Esophagus squamous epithelium (tissue), 5 donors: ENCODE results near the gene CLIC6. TPM values are rescaled to one million over a fixed set of nuclear protein-coding genes. Genes with fewer than 3 reads are reported as not detected.
"Not testable (repeated sequence)": the region's sequence is repeated elsewhere in the genome, so short reads cannot be mapped to it uniquely, and the experiment has no call there.

ENCODE experiments used
- DNase-seq: peaks from one replicate; lab custom pipeline; 2025; lab: John Stamatoyannopoulos, UW
- H3K27ac ChIP-seq, 4 donors: fragments of 200-600 bp; sonication (generic); one replicate each; pipeline ENCODE4 v1.5.1; 2016 to 2019; ENCODE audit warnings: mild to moderate bottlenecking in 1 of 4
- H3K27me3 ChIP-seq, 4 donors: fragments of 200-600 bp; sonication (generic); 1 replicate in 3 of 4; 2 replicates in 1 of 4; pipeline versions ENCODE4 v1.5.1 to v1.6.0; 2017 to 2021; ENCODE audit warnings: antibody characterized with exemption in 1 of 4
- H3K36me3 ChIP-seq, 3 donors: fragments of 200-600 bp; sonication (generic); one replicate each; pipeline ENCODE4 v1.5.1; 2016 to 2019
- H3K4me1 ChIP-seq, 3 donors: fragments of 200-600 bp; sonication (generic); one replicate each; pipeline ENCODE4 v1.5.1; 2017 to 2019
- H3K4me3 ChIP-seq, 4 donors: fragments of 200-600 bp; sonication (generic); 1 replicate in 3 of 4; 2 replicates in 1 of 4; pipeline ENCODE4 v1.5.1; 2016 to 2019; ENCODE audit warnings: mild to moderate bottlenecking in 2 of 4, moderate library complexity in 1 of 4
- H3K9me3 ChIP-seq, 3 donors: fragments of 200-600 bp; sonication (generic); one replicate each; pipeline ENCODE4 v1.5.1; 2016 to 2019
- CTCF ChIP-seq, 6 experiments: fragments of 450-650 bp in 4 of 6; fragments of 200-600 bp in 2 of 6; sonication (generic) in 2 of 6; IDR thresholded peaks; one replicate each; pipeline ENCODE4 v1.5.1; 2016 to 2019; ENCODE audit warnings: antibody characterized with exemption in 6 of 6, mild to moderate bottlenecking in 4 of 6, moderate library complexity in 4 of 6
- POLR2A ChIP-seq, 4 donors: fragments of 450-650 bp; IDR thresholded peaks; one replicate each; pipeline ENCODE4 v1.6.1; 2017; ENCODE audit warnings: antibody characterized with exemption in 4 of 4, mild to moderate bottlenecking in 4 of 4, moderate library complexity in 3 of 4
- WGBS, 2 donors: methylation state at CpG; one replicate each; pipeline ENCODE4 v1.1.5; 2018; 5-methylcytosine and 5-hydroxymethylcytosine counted together
- intact Hi-C: fragments of 100-400 bp; cut with DNase I; formaldehyde crosslinking; loops from one replicate; pipeline ENCODE4 v1.15.0; 2022
- total RNA-seq, 4 donors: library from RNA; depleted of rRNA; stranded (reverse); fragments of >200 nt; gene quantifications; one replicate each; pipeline ENCODE4 v1.1.0, GENCODE V29; 2016
- donor health status: DM: yes; HTN: yes; CAD: no.

CLIC6 gene
- total RNA-seq, 4 donors from 2014 or later = 0.83 to 3.8 (median 2.0) TPM

DNA sequence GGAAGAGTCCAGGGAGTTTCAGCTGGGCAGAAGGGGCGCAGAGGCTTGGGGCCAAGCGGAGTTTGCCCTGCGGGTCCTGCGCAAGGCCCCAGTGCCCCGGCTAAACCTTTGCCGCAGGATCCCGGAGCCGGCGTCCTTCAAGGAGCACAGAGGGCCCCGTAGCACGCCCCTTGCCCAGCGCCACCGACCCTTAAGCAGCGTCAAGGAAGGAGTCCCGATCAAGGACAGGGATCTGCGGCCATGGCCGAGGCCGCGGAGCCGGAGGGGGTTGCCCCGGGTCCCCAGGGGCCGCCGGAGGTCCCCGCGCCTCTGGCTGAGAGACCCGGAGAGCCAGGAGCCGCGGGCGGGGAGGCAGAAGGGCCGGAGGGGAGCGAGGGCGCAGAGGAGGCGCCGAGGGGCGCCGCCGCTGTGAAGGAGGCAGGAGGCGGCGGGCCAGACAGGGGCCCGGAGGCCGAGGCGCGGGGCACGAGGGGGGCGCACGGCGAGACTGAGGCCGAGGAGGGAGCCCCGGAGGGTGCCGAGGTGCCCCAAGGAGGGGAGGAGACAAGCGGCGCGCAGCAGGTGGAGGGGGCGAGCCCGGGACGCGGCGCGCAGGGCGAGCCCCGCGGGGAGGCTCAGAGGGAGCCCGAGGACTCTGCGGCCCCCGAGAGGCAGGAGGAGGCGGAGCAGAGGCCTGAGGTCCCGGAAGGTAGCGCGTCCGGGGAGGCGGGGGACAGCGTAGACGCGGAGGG, 520 bp downstream of the CLIC6 start:
- 0 to 3% methylated on average over 1 to 22 of the region's 74 CpGs for WGBS, 2 donors

GRCh38 chr21:34669880-34670219, 1.1 kb downstream of the CLIC6 start:
- H3K36me3 ChIP-seq, DNase-seq, H3K9me3 ChIP-seq, intact Hi-C loops: not testable (repeated sequence)
- H3K4me3 ChIP-seq = peak overlapping the region; percentile 31 to 63 (median 48)
- peaks cover 6 to 86% (median 11%) of the 10 kb centered on the region in 4 donors for H3K27me3 ChIP-seq
- peaks cover 9 to 29% (median 15%) of the 10 kb centered on the region in 3 donors for H3K4me1 ChIP-seq
- 2% methylated on average over 10 of the region's 46 CpGs; no CpG with 5 or more reads in 1 of the 2 donors for WGBS, 2 donors
- peak overlapping the region; percentile 8 to 76 (median 50) for H3K27ac ChIP-seq

More for the DNA sequence above, 520 bp downstream of the CLIC6 start:
- intact Hi-C loops = no loop called here
- peaks cover 6 to 81% (median 11%) of the 10 kb centered on the region in 4 donors for H3K27me3 ChIP-seq
- peaks cover 9 to 29% (median 15%) of the 10 kb centered on the region in 3 donors for H3K4me1 ChIP-seq
- H3K36me3 ChIP-seq = no peaks in the 10 kb centered on the region
- TF ChIP-seq POLR2A (IDR thresholded peaks at IDR 0.05) = no peak
- TF ChIP-seq CTCF (IDR thresholded peaks at IDR 0.05) = no peak
- H3K9me3 ChIP-seq = no peaks in the 10 kb centered on the region
- H3K27ac ChIP-seq = peak overlapping the region; percentile 8 to 76 (median 50)
- no peak for DNase-seq
- H3K4me3 ChIP-seq = peak overlapping the region; percentile 31 to 63 (median 48)

- intact Hi-C loops = no loop called here
- H3K9me3 ChIP-seq = no peaks in the 10 kb centered on the region
- peaks cover 6 to 86% (median 11%) of the 10 kb centered on the region in 4 donors for H3K27me3 ChIP-seq
- H3K4me3 ChIP-seq = peak overlapping the region; percentile 31 to 63 (median 48)
- TF ChIP-seq POLR2A (IDR thresholded peaks at IDR 0.05) = no peak
- no peaks in the 10 kb centered on the region for H3K36me3 ChIP-seq
- no peak for DNase-seq
- H3K27ac ChIP-seq = peak overlapping the region; percentile 8 to 76 (median 50)
- 0 to 1% methylated on average over 17 to 43 of the region's 70 CpGs for WGBS, 2 donors
- H3K4me1 ChIP-seq = peaks cover 9 to 29% (median 15%) of the 10 kb centered on the region in 3 donors
Measured at GRCh38 chr21:34670220-34670961, 1.6 kb downstream of the CLIC6 start.

DNA sequence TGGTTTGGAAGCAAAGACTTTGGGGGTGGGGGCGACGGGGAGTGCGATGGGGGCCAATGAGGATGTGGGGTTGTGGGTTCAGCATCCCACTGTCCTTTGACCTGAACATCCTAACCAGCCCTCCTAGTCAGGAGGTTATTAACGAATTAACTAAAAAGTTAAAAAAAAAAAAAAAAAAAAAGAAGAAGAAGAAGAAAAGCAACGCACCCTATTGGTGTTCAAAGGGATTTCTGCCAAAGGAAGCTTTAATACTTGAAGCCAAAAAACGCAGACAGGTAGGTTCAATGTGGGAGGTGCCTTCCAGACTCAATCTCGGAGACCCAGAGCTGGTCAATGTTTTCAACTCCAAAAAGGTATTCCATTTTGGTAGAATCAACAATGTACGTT, 2.2 kb downstream of the CLIC6 start:
- no peak for DNase-seq
- Histone ChIP-seq H3K4me1 (peaks cover 9 to 29% (median 15%) of the 10 kb centered on the region in 3 donors), H3K9me3 (no peaks in the 10 kb centered on the region), H3K4me3 (peak overlapping the region; percentile 31 to 63 (median 48)), H3K36me3 (no peaks in the 10 kb centered on the region), H3K27ac (peak overlapping the region in 1 of 4 donors; percentile 76), H3K27me3 (peaks cover 6 to 89% (median 11%) of the 10 kb centered on the region in 4 donors)
- TF ChIP-seq CTCF (IDR thresholded peaks at IDR 0.05) = no peak
- TF ChIP-seq POLR2A (IDR thresholded peaks at IDR 0.05) = no peak
- intact Hi-C loops = no loop called here
- 5 to 16% methylated on average over 5 to 7 of the region's 8 CpGs for WGBS, 2 donors

GRCh38 chr21:34671462-34671861, 2.7 kb downstream of the CLIC6 start:
- no peak overlapping the region for H3K27ac ChIP-seq
- H3K9me3 ChIP-seq = no peaks in the 10 kb centered on the region
- DNase-seq = no peak
- no peaks in the 10 kb centered on the region for H3K36me3 ChIP-seq
- WGBS, 2 donors = 57 to 93% methylated on average over 1 of the region's 1 CpG
- H3K4me1 ChIP-seq = peaks cover 9 to 29% (median 15%) of the 10 kb centered on the region in 3 donors
- H3K27me3 ChIP-seq = peaks cover 6 to 93% (median 11%) of the 10 kb centered on the region in 4 donors
- TF ChIP-seq CTCF (IDR thresholded peaks at IDR 0.05) = no peak
- no peak for TF ChIP-seq POLR2A (IDR thresholded peaks at IDR 0.05)
- no peak overlapping the region for H3K4me3 ChIP-seq
- intact Hi-C loops = no loop called here

DNA sequence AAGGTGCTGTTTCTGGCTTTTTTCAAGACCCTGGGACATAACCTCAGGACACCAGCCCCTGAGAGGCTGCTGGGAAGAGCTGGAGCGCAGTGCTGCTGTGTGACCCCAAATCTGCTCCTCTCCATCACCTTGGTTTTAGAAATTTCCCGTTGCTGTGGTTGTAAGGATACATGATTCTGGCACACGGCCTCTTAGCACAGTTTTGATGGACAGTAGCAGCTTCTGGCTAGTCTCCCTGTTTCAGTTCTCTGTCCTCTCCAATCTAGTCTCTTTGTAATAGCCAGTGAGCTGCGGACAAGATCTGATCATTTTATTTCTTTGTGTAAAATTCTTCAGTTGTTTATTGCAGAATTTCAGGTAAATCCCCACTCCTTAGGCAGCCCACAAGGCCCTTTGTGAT, 3.1 kb downstream of the CLIC6 start:
- DNase-seq = no peak
- Histone ChIP-seq H3K4me1 (peaks cover 9 to 29% (median 15%) of the 10 kb centered on the region in 3 donors), H3K9me3 (no peaks in the 10 kb centered on the region), H3K36me3 (no peaks in the 10 kb centered on the region), H3K27me3 (peaks cover 6 to 97% (median 11%) of the 10 kb centered on the region in 4 donors), H3K4me3 (no peak overlapping the region), H3K27ac (no peak overlapping the region)
- TF ChIP-seq CTCF (IDR thresholded peaks at IDR 0.05) (no peak), POLR2A (IDR thresholded peaks at IDR 0.05) (no peak)
- 76 to 79% methylated on average over 4 of the region's 4 CpGs for WGBS, 2 donors
- intact Hi-C loops = no loop called here
